ENCODE data around the gene TENM4. TPM values are rescaled to one million over a fixed set of nuclear protein-coding genes. Genes with fewer than 3 reads are reported as not detected.

TENM4 gene
- polyA plus RNA-seq, 1 of the 3 experiments (the other 2 are of a cell fraction): 16.7 TPM

DNA sequence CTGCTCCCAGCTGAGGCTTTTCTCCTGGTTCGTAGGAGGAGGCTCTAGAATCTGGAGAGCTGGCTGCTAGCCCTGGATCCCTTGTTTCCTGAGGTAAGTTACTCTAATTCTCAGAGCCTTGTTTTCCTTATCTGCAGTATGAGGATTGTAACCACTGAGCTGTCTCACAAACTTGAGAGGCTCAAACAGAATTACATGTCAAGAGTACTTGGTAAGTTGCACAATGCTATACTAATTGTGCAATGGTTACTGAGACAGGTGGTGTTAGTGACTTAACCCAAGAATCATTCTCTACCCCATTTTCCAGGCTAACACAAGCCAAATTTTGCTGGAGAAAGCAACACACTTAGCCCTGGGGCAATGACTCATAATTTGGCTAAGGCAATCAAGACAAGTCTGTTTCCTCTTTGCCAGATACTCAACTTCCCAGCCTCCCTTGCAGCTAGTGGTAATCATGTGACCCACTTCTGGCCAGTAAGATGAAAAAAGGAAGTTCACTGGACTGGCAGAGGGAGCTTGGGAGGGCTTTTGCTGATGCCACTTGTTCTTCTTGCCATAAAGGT is 348.0 kb downstream of the TENM4 start:
- H3K4me1 ChIP-seq (ENCODE audit: control insufficient read depth in 1 of 2, insufficient read depth in 2 of 2, low read depth in 1 of 2, low read length in 1 of 2): peaks cover 14 to 44% of the 10 kb centered on the region in 2 experiments
- POLR2A ChIA-PET: no interaction called here
- no peaks in the 10 kb centered on the region for H3K9me2 ChIP-seq
- peak; percentile 3; the same call in 1 of the 2 replicates for TF ChIP-seq FOSL2 (IDR thresholded peaks at IDR 0.05; ENCODE audit: borderline replicate concordance, low read depth)
- TF ChIP-seq ELF1 (IDR thresholded peaks at IDR 0.05): 0 out of 2 replicates have a peak, but pooled peaks have one; percentile 25
- TF ChIP-seq RXRA (IDR thresholded peaks at IDR 0.05; ENCODE audit: borderline replicate concordance, low read depth): no peak
- TF ChIP-seq, protein P1, sequence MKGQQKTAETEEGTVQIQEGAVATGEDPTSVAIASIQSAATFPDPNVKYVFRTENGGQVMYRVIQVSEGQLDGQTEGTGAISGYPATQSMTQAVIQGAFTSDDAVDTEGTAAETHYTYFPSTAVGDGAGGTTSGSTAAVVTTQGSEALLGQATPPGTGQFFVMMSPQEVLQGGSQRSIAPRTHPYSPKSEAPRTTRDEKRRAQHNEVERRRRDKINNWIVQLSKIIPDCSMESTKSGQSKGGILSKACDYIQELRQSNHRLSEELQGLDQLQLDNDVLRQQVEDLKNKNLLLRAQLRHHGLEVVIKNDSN (IDR thresholded peaks at IDR 0.05; ENCODE audit: borderline replicate concordance, low read depth): peak; percentile 77
- no peak for TF ChIP-seq IRF3 (IDR thresholded peaks at IDR 0.05; ENCODE audit: low read depth, low read length)
- H2AFZ ChIP-seq (ENCODE audit: low read depth): no peak overlapping the region
- no peak overlapping the region for H3K9ac ChIP-seq
- WGBS (ENCODE audit: low lambda C conversion rate): 57% methylated on average over 1 of the region's 1 CpG
- H3F3A ChIP-seq (replicated peaks; ENCODE audit: insufficient read depth): peaks cover 17% of the 10 kb centered on the region
- H3K36me3 ChIP-seq (replicated peaks in 1 of 2; ENCODE audit: control insufficient read depth in 1 of 2, insufficient read depth in 2 of 2, low read length in 1 of 2): no peaks in the 10 kb centered on the region
- no peaks in the 10 kb centered on the region for H4K20me1 ChIP-seq (ENCODE audit: insufficient read depth)
- DNase-seq: no peak
- H3K4me3 ChIP-seq (ENCODE audit: low read depth in 2 of 2, low read length in 1 of 2): no peak overlapping the region; a peak in 1 of 4 replicates
- no peaks in the 10 kb centered on the region for H3K27me3 ChIP-seq (ENCODE audit: insufficient read depth)
- H3K27ac ChIP-seq (ENCODE audit: low read depth in 2 of 2, low read length in 1 of 2): no peak overlapping the region
- no peak overlapping the region for H3K4me2 ChIP-seq
- CTCF ChIA-PET: interaction anchor here (1.3 kb wide), 1 partner anchor 9 kb away, joined by 4 read pairs; no protein-coding TSS in a partner anchor
- H3K9me3 ChIP-seq: no peaks in the 10 kb centered on the region
- H3K79me2 ChIP-seq (ENCODE audit: insufficient read depth): no peaks in the 10 kb centered on the region

DNA sequence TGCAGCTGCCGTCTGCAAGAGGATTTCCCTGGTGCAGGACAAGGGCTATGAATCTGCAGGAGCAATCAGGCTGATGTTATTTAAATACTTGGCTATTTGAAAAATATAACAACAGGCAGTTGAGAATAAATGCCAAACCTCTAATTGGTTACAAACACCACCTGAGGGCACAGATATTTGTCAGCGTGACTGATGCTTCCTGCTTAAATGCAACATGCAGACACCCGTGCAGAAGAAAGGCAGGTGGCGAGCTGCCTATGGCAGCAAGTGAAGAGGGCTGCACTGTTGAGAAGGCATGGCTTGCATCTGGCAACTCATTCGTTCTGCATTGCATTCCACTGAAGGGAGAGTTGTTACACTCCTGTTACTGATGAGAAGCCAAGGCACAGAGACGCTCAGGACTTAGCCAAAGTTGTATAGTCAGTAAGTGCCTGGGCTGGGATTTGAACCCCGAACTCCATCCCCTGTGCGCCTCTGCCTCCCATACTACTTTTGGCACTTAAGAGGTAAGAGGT is 350.6 kb downstream of the TENM4 start:
- no peak overlapping the region for H3K4me3 ChIP-seq (ENCODE audit: low read depth in 2 of 2, low read length in 1 of 2)
- H2AFZ ChIP-seq (ENCODE audit: low read depth): no peak overlapping the region
- WGBS (ENCODE audit: low lambda C conversion rate): 92% methylated on average over 7 of the region's 8 CpGs
- no peaks in the 10 kb centered on the region for H4K20me1 ChIP-seq (ENCODE audit: insufficient read depth)
- POLR2A ChIA-PET: no interaction called here
- no peaks in the 10 kb centered on the region for H3K9me2 ChIP-seq
- H3K4me1 ChIP-seq (ENCODE audit: control insufficient read depth in 1 of 2, insufficient read depth in 2 of 2, low read depth in 1 of 2, low read length in 1 of 2): peaks cover 33 to 41% of the 10 kb centered on the region in 2 experiments
- peaks cover 37% of the 10 kb centered on the region for H3F3A ChIP-seq (replicated peaks; ENCODE audit: insufficient read depth)
- no peaks in the 10 kb centered on the region for H3K27me3 ChIP-seq (ENCODE audit: insufficient read depth)
- DNase-seq: no peak
- H3K27ac ChIP-seq (ENCODE audit: low read depth in 2 of 2, low read length in 1 of 2): peak overlapping the region in 1 of 2 experiments; percentile 94; a peak in 2 of 4 replicates
- TF ChIP-seq EP300 (IDR thresholded peaks at IDR 0.05; ENCODE audit: borderline replicate concordance in 1 of 2, low read depth in 1 of 2, low read length in 1 of 2) (peak in 1 of 2 experiments; percentile 36; a peak in 1 of 4 replicates), SIN3A (IDR thresholded peaks at IDR 0.05; ENCODE audit: borderline replicate concordance, low read depth, low read length) (no peak), MXI1 (IDR thresholded peaks at IDR 0.05; ENCODE audit: low read depth, low read length) (peak; percentile 42; the same call in 1 of the 2 replicates), ELF1 (IDR thresholded peaks at IDR 0.05) (no peak)
- CTCF ChIA-PET: interaction anchor here (0.9 to 4.5 kb wide), 4 partner anchors 8 to 310 kb away, joined by 3 to 34 read pairs (median 4); no protein-coding TSS in a partner anchor
- H3K9ac ChIP-seq: no peak overlapping the region
- H3K36me3 ChIP-seq (replicated peaks in 1 of 2; ENCODE audit: control insufficient read depth in 1 of 2, insufficient read depth in 2 of 2, low read length in 1 of 2): no peaks in the 10 kb centered on the region
- H3K9me3 ChIP-seq: no peaks in the 10 kb centered on the region
- H3K79me2 ChIP-seq (ENCODE audit: insufficient read depth): no peaks in the 10 kb centered on the region
- no peak overlapping the region for H3K4me2 ChIP-seq

All from SK-N-SH (cell line).